PC-3 (cell line): ENCODE data around the gene TIAM2.

Experiments used
- CTCF ChIP-seq: fragments of 300-600 bp; sonication (generic); conservative IDR thresholded peaks from 2 replicates; pipeline ENCODE4 v1.5.1; 2017; ENCODE audit warnings: antibody characterized with exemption, low read depth, mild to moderate bottlenecking, low read length
- EZH2 ChIP-seq: fragments of 300-600 bp; sonication (generic); IDR thresholded peaks from one replicate; pipeline ENCODE4 v1.6.1; 2017; ENCODE audit warnings: antibody characterized with exemption, mild to moderate bottlenecking, low read length; ENCODE audit not compliant: unreplicated experiment
- EZH2phosphoT487 ChIP-seq: fragments of 300-600 bp; sonication (generic); IDR thresholded peaks from 2 replicates; pipeline ENCODE4 v1.6.1; 2018; ENCODE audit warnings: mild to moderate bottlenecking, antibody characterized with exemption, low read length, borderline replicate concordance

GRCh38 chr6:155093430-155093829, 98.3 kb downstream of the TIAM2 start:
- no peak for TF ChIP-seq EZH2phosphoT487
- TF ChIP-seq CTCF: no peak
- no peak for TF ChIP-seq EZH2
